HCT116 (cell line): ENCODE measurements around the gene NR2C2AP. TPM values are rescaled to one million over a fixed set of nuclear protein-coding genes. Genes with fewer than 3 reads are reported as not detected.

ENCODE experiments used
- ATAC-seq: fragments of 200-7000 bp; cut with Tn5 transposase; 2 replicates; pipeline ENCODE4 v1.9.1; 2020; ENCODE audit warnings: mild to moderate bottlenecking, moderate library complexity
- BruUV-seq: library from RNA; stranded (reverse); fragments of 400-500 nt; replicated peaks from 2 replicates; lab custom pipeline; 2021; lab: Mats Ljungman, UMichigan
- CTCF ChIA-PET: fragments of 300-600 bp; sonication (Branson Sonifier 250); formaldehyde crosslinking; loops from one replicate; lab custom pipeline; 2021; ENCODE audit warnings: antibody characterized with exemption; lab: Charles Lee
- POLR2A ChIA-PET: fragments of 300-600, 350-600 bp; sonication (Branson Sonifier 250); formaldehyde crosslinking; loops from one replicate; lab custom pipeline; 2021; ENCODE audit warnings: antibody characterized with exemption; lab: Charles Lee
- RAD21 ChIA-PET, 2 experiments: fragments of 300-600 bp; sonication (Branson Sonifier 250); formaldehyde crosslinking; loops; one replicate each; lab custom pipeline; 2023; ENCODE audit warnings: low total read pairs in 2 of 2; ENCODE audit not compliant: uncharacterized antibody in 2 of 2, unreplicated experiment in 2 of 2, low non-redundant PET in 1 of 2; lab: Charles Lee
- DNase-seq: peaks from one replicate; pipeline ENCODE4 v3.0.0-alpha.2; 2010; ENCODE audit warnings: low read depth, low spot score
- H2AFZ ChIP-seq: fragments of 200-600 bp; shearing (Covaris generic), sonication (generic); 2 replicates; pipeline ENCODE4 v1.6.1; 2017; ENCODE audit warnings: low read depth, mixed run types, mixed read lengths, antibody characterized with exemption, low read length; ENCODE audit not compliant: poor library complexity, severe bottlenecking
- H3K27ac ChIP-seq: 2 replicates; pipeline ENCODE4 v1.5.1; 2012; ENCODE audit warnings: low read depth, low read length
- H3K27me3 ChIP-seq: fragments of 200-600 bp; sonication (generic); 2 replicates; pipeline ENCODE4 v1.6.1; 2016; ENCODE audit warnings: mixed run types, low read length, mixed read lengths; ENCODE audit not compliant: insufficient read depth
- H3K36me3 ChIP-seq, 2 experiments: fragments of 200-500 bp in 1 of 2; fragments of 200-600 bp in 1 of 2; sonication (Bioruptor generic) in 1 of 2; sonication (generic) in 1 of 2; 2 replicates each; pipeline versions ENCODE4 v1.5.1 to v1.6.1; 2014 to 2016; ENCODE audit warnings: low read length in 2 of 2, inconsistent platforms in 1 of 2, mixed read lengths in 1 of 2, mixed run types in 1 of 2; ENCODE audit not compliant: insufficient read depth in 2 of 2, control insufficient read depth in 1 of 2
- H3K4me1 ChIP-seq, 2 experiments: fragments of 200-600 bp in 1 of 2; sonication (generic) in 1 of 2; 2 replicates each; pipeline versions ENCODE4 v1.5.1 to v1.6.1; 2012 to 2017; ENCODE audit warnings: low read length in 2 of 2, inconsistent platforms in 1 of 2, mild to moderate bottlenecking in 1 of 2, mixed read lengths in 1 of 2, mixed run types in 1 of 2, moderate library complexity in 1 of 2; ENCODE audit not compliant: insufficient read depth in 2 of 2, control insufficient read depth in 1 of 2
- H3K4me2 ChIP-seq: fragments of 200-600 bp; sonication (generic); 2 replicates; pipeline ENCODE4 v1.6.1; 2017; ENCODE audit warnings: mixed run types, low read length, mixed read lengths
- H3K4me3 ChIP-seq, 2 experiments: fragments of 200-600 bp in 1 of 2; sonication (generic) in 1 of 2; replicated peaks in 1 of 2; 2 replicates each; pipeline ENCODE4 v1.5.1; 2011 to 2016; ENCODE audit warnings: low read length in 2 of 2, control low read depth in 1 of 2, low read depth in 1 of 2, mild to moderate bottlenecking in 1 of 2, mixed read lengths in 1 of 2, mixed run types in 1 of 2
- H3K79me2 ChIP-seq: fragments of 200-600 bp; sonication (generic); 2 replicates; pipeline ENCODE4 v1.6.1; 2017; ENCODE audit warnings: mild to moderate bottlenecking, mixed run types, low read length, moderate library complexity, mixed read lengths; ENCODE audit not compliant: insufficient read depth
- H3K9ac ChIP-seq: fragments of 200-600 bp; sonication (generic); 2 replicates; pipeline ENCODE4 v1.6.1; 2016; ENCODE audit warnings: low read length, mixed read lengths
- H3K9me2 ChIP-seq: fragments of 200-600 bp; sonication (generic), shearing (Covaris generic); 2 replicates; pipeline ENCODE4 v1.6.1; 2017; ENCODE audit warnings: mixed run types, mild to moderate bottlenecking, moderate library complexity; ENCODE audit not compliant: insufficient read depth
- H3K9me3 ChIP-seq, 2 experiments: fragments of 200-500 bp in 1 of 2; fragments of 200-600 bp in 1 of 2; sonication (Bioruptor generic) in 1 of 2; sonication (generic) in 1 of 2; 2 replicates each; pipeline ENCODE4 v1.6.1; 2014 to 2017; ENCODE audit warnings: low read length in 2 of 2, mixed read lengths in 2 of 2, inconsistent platforms in 1 of 2, low read depth in 1 of 2, mild to moderate bottlenecking in 1 of 2, mixed run types in 1 of 2, moderate library complexity in 1 of 2; ENCODE audit not compliant: control insufficient read depth in 1 of 2, insufficient read depth in 1 of 2
- H4K20me1 ChIP-seq: fragments of 200-600 bp; sonication (generic), shearing (Covaris generic); 2 replicates; pipeline ENCODE4 v1.6.1; 2017; ENCODE audit warnings: mixed run types, mild to moderate bottlenecking, moderate library complexity; ENCODE audit not compliant: insufficient read depth
- EGR1 ChIP-seq: IDR thresholded peaks from 2 replicates; pipeline ENCODE4 v1.6.1; 2012; ENCODE audit warnings: low read depth
- ELF1 ChIP-seq: IDR thresholded peaks from 2 replicates; pipeline ENCODE4 v1.6.1; 2012; ENCODE audit warnings: low read depth, borderline replicate concordance
- EZH2 ChIP-seq: fragments of 200-600 bp; sonication (generic); IDR thresholded peaks from 2 replicates; pipeline ENCODE4 v1.6.1; 2017; ENCODE audit warnings: antibody characterized with exemption, mixed run types
- EZH2phosphoT487 ChIP-seq: fragments of 200-600 bp; IDR thresholded peaks from 2 replicates; pipeline ENCODE4 v1.6.1; 2018; ENCODE audit warnings: antibody characterized with exemption, borderline replicate concordance
- FOSL1 ChIP-seq: IDR thresholded peaks from 2 replicates; pipeline ENCODE4 v1.6.1; 2012; ENCODE audit warnings: low read depth
- POLR2A ChIP-seq: IDR thresholded peaks from 2 replicates; pipeline ENCODE4 v1.7.0; 2011; ENCODE audit warnings: borderline replicate concordance; ENCODE audit not compliant: insufficient read depth, insufficient read length; ENCODE audit errors: extremely low read depth
- POLR2AphosphoS5 ChIP-seq: IDR thresholded peaks from 2 replicates; pipeline ENCODE4 v1.6.1; 2011; ENCODE audit warnings: mild to moderate bottlenecking, low read depth, low read length, moderate library complexity
- RAD21 ChIP-seq: IDR thresholded peaks from 2 replicates; pipeline ENCODE4 v1.6.1; 2012; ENCODE audit warnings: low read depth, mild to moderate bottlenecking
- REST ChIP-seq: IDR thresholded peaks from 2 replicates; pipeline ENCODE4 v1.6.1; 2012; ENCODE audit warnings: low read depth
- SP1 ChIP-seq: IDR thresholded peaks from 2 replicates; pipeline ENCODE4 v1.6.1; 2012; ENCODE audit warnings: low read depth
- SRF ChIP-seq: IDR thresholded peaks from 2 replicates; pipeline ENCODE4 v1.6.1; 2012; ENCODE audit warnings: low read depth
- TCF7L2 ChIP-seq: IDR thresholded peaks from 2 replicates; pipeline ENCODE4 v1.7.0; 2011; ENCODE audit warnings: borderline replicate concordance, inconsistent platforms; ENCODE audit not compliant: insufficient read depth, insufficient read length; ENCODE audit errors: extremely low read depth
- YY1 ChIP-seq: IDR thresholded peaks from 2 replicates; pipeline ENCODE4 v1.6.1; 2011; ENCODE audit warnings: low read length, low read depth, moderate library complexity, mild to moderate bottlenecking; ENCODE audit not compliant: insufficient replicate concordance; ENCODE audit errors: extremely low read depth
- ZBTB33 ChIP-seq: IDR thresholded peaks from 2 replicates; pipeline ENCODE4 v1.6.1; 2011; ENCODE audit warnings: mild to moderate bottlenecking, low read length, moderate library complexity; ENCODE audit not compliant: insufficient replicate concordance; ENCODE audit errors: extremely low read depth
- ZFX ChIP-seq: fragments of 450-650 bp; IDR thresholded peaks from 2 replicates; pipeline ENCODE4 v1.6.1; 2017
- ZNF274 ChIP-seq: fragments of 200-500 bp; sonication (Bioruptor generic); IDR thresholded peaks from 2 replicates; pipeline ENCODE4 v1.6.1; 2014; ENCODE audit warnings: mild to moderate bottlenecking, low read depth, low read length, inconsistent platforms
- intact Hi-C: fragments of 100-400 bp; cut with micrococcal nuclease; formaldehyde crosslinking; loops from 2 replicates; pipeline ENCODE4 v1.10.0; 2022
- total RNA-seq: library from RNA; stranded (reverse); gene quantifications from one replicate; pipeline ENCODE4 v1.2.1, GENCODE V29; 2021; ENCODE audit not compliant: unreplicated experiment
- TF ChIP-seq, protein P1 (sequence below), 3 experiments: fragments of 200-600 bp in 1 of 3; sonication (generic) in 1 of 3; IDR thresholded peaks in 2 of 3; conservative IDR thresholded peaks in 1 of 3; 2 replicates each; pipeline ENCODE4 v1.5.1; 2012 to 2017; ENCODE audit warnings: low read depth in 2 of 3, low read length in 2 of 3, antibody characterized with exemption in 1 of 3, borderline replicate concordance in 1 of 3, control low read depth in 1 of 3, mild to moderate bottlenecking in 1 of 3, mixed read lengths in 1 of 3, mixed run types in 1 of 3, moderate library complexity in 1 of 3; ENCODE audit not compliant: insufficient read depth in 1 of 3
- TF ChIP-seq, protein P2 (sequence below): IDR thresholded peaks from 2 replicates; pipeline ENCODE4 v1.6.1; 2012

Gene NR2C2AP
- total RNA-seq, 1 experiment from 2014 or later: 45.3 TPM

DNA sequence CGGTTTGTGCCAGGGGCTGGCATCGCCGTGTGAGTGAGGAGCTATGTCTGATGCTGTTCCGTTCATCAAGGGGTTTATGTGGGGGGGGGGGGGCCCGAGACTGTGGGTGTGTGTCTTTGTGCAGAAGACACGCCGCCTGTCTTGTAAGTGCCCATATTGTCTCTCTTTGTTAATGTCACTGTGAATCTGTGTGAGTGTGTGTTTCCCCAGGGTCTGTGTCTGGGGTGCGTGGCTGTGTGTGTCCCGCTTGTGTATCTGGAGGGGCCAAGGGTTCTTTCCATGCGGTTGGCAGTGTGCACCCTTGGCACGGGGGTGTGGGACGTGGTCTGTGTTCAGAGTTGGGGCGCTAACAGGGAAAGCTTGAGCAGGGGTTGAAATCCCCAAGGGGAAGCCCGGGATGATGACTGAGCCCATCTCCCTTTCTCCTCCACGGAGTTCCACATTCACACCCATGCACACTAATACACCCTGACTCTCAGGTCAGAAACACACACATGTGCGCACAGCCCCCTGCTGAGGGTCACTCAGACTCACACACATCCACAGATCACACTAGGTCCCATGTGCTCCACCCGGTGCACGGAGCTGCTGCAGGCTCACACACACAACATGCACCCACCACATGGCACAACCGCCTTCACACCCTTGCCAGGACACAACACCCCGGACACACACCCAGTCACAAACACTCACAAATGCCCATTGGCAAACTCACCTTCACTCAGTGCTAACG is 10.4 kb upstream of the NR2C2AP start:
- no peaks in the 10 kb centered on the region for H3K9me2 ChIP-seq
- RAD21 ChIA-PET: no interaction called here
- H3K4me3 ChIP-seq: no peak overlapping the region
- H3K4me2 ChIP-seq: no peak overlapping the region
- H3K79me2 ChIP-seq: no peaks in the 10 kb centered on the region
- no peak overlapping the region for H3K27ac ChIP-seq
- H4K20me1 ChIP-seq: no peaks in the 10 kb centered on the region
- H2AFZ ChIP-seq: no peak overlapping the region
- H3K9ac ChIP-seq: no peak overlapping the region
- intact Hi-C loops: no loop called here
- H3K4me1 ChIP-seq: peaks cover 5 to 8% of the 10 kb centered on the region in 2 experiments; a peak in 2 of 4 replicates
- no peak for ATAC-seq
- no peak for DNase-seq
- POLR2A ChIA-PET: no interaction called here
- no peaks in the 10 kb centered on the region for H3K9me3 ChIP-seq
- TF ChIP-seq RAD21 (no peak), TCF7L2 (no peak), YY1 (no peak), ZBTB33 (no peak), POLR2AphosphoS5 (no peak), ZNF274 (no peak), SP1 (no peak), EZH2phosphoT487 (no peak), EGR1 (no peak), ZFX (no peak), REST (no peak), POLR2A (no peak), EZH2 (no peak), ELF1 (no peak), SRF (no peak), FOSL1 (no peak)
- TF ChIP-seq, protein P1, sequence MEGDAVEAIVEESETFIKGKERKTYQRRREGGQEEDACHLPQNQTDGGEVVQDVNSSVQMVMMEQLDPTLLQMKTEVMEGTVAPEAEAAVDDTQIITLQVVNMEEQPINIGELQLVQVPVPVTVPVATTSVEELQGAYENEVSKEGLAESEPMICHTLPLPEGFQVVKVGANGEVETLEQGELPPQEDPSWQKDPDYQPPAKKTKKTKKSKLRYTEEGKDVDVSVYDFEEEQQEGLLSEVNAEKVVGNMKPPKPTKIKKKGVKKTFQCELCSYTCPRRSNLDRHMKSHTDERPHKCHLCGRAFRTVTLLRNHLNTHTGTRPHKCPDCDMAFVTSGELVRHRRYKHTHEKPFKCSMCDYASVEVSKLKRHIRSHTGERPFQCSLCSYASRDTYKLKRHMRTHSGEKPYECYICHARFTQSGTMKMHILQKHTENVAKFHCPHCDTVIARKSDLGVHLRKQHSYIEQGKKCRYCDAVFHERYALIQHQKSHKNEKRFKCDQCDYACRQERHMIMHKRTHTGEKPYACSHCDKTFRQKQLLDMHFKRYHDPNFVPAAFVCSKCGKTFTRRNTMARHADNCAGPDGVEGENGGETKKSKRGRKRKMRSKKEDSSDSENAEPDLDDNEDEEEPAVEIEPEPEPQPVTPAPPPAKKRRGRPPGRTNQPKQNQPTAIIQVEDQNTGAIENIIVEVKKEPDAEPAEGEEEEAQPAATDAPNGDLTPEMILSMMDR (IDR thresholded peaks at IDR 0.05 in 2 of 3, conservative IDR thresholded peaks at IDR 0.05 in 1 of 3; ENCODE audit: borderline replicate concordance in 1 of 3, insufficient read depth in 1 of 3, low read depth in 2 of 3, low read length in 2 of 3): no peak
- TF ChIP-seq, protein P2, sequence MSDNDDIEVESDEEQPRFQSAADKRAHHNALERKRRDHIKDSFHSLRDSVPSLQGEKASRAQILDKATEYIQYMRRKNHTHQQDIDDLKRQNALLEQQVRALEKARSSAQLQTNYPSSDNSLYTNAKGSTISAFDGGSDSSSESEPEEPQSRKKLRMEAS: no peak
- no peaks in the 10 kb centered on the region for H3K36me3 ChIP-seq
- H3K27me3 ChIP-seq: no peaks in the 10 kb centered on the region
- BruUV-seq: no TSS peak
- CTCF ChIA-PET: no interaction called here
